H9 (cell line): Measurements from ENCODE around the gene CCR9. TPM values are rescaled to one million over a fixed set of nuclear protein-coding genes. Genes with fewer than 3 reads are reported as not detected.

Source experiments
- DNase-seq: peaks from one replicate; pipeline ENCODE4 v3.0.0-alpha.2; 2017
- H2AFZ ChIP-seq: one replicate; pipeline ENCODE4 v1.6.1; 2013; ENCODE audit warnings: mild to moderate bottlenecking, low read length, control low read depth, moderate library complexity
- H2AK5ac ChIP-seq: 2 replicates; pipeline ENCODE4 v1.6.1; 2013; ENCODE audit warnings: low read length, control low read depth, mixed read lengths; ENCODE audit not compliant: insufficient read length
- H2BK120ac ChIP-seq: one replicate; pipeline ENCODE4 v1.6.1; 2013; ENCODE audit warnings: low read depth, mild to moderate bottlenecking, low read length, control low read depth, inconsistent platforms; ENCODE audit not compliant: poor library complexity, severe bottlenecking
- H2BK12ac ChIP-seq: 2 replicates; pipeline ENCODE4 v1.6.1; 2013; ENCODE audit warnings: low read length, control low read depth, mixed read lengths, low read depth; ENCODE audit not compliant: insufficient read length
- H2BK15ac ChIP-seq: 2 replicates; pipeline ENCODE4 v1.6.1; 2013; ENCODE audit warnings: low read depth, low read length, control low read depth
- H2BK20ac ChIP-seq: one replicate; pipeline ENCODE4 v1.6.1; 2013; ENCODE audit warnings: low read depth, mild to moderate bottlenecking, low read length, control low read depth, inconsistent platforms; ENCODE audit not compliant: poor library complexity, severe bottlenecking
- H2BK5ac ChIP-seq: 2 replicates; pipeline ENCODE4 v1.6.1; 2013; ENCODE audit warnings: low read length, control low read depth, mixed read lengths; ENCODE audit not compliant: insufficient read length
- H3K14ac ChIP-seq: 2 replicates; pipeline ENCODE4 v1.6.1; 2013; ENCODE audit warnings: low read length, control low read depth; ENCODE audit not compliant: insufficient read depth
- H3K18ac ChIP-seq: 2 replicates; pipeline ENCODE4 v1.6.1; 2013; ENCODE audit warnings: low read depth, mild to moderate bottlenecking, mixed read lengths, low read length, control low read depth; ENCODE audit not compliant: insufficient read length
- H3K23ac ChIP-seq: 2 replicates; pipeline ENCODE4 v1.6.1; 2013; ENCODE audit warnings: low read length, control low read depth, mixed read lengths, low read depth; ENCODE audit not compliant: insufficient read length
- H3K23me2 ChIP-seq: 2 replicates; pipeline ENCODE4 v1.6.1; 2013; ENCODE audit warnings: low read depth, mild to moderate bottlenecking, mixed read lengths, low read length, control low read depth; ENCODE audit not compliant: insufficient read length, poor library complexity, severe bottlenecking
- H3K27ac ChIP-seq: 2 replicates; pipeline ENCODE4 v1.5.1; 2013; ENCODE audit warnings: low read length, control low read depth, mixed read lengths, low read depth; ENCODE audit not compliant: insufficient read length
- H3K27me3 ChIP-seq: 2 replicates; pipeline ENCODE4 v1.6.1; 2013; ENCODE audit warnings: low read length, control low read depth, inconsistent platforms; ENCODE audit not compliant: insufficient read depth
- H3K4ac ChIP-seq: 2 replicates; pipeline ENCODE4 v1.6.1; 2013; ENCODE audit warnings: low read depth, mild to moderate bottlenecking, control low read depth, inconsistent platforms, low read length, moderate library complexity
- H3K4me1 ChIP-seq: 2 replicates; pipeline ENCODE4 v1.6.1; 2013; ENCODE audit warnings: low read length, control low read depth, inconsistent platforms; ENCODE audit not compliant: insufficient read depth
- H3K4me2 ChIP-seq: 2 replicates; pipeline ENCODE4 v1.6.1; 2013; ENCODE audit warnings: low read length, control low read depth, mixed read lengths; ENCODE audit not compliant: insufficient read length, insufficient read depth
- H3K56ac ChIP-seq: 2 replicates; pipeline ENCODE4 v1.6.1; 2013; ENCODE audit warnings: low read depth, mild to moderate bottlenecking, mixed read lengths, low read length, control low read depth; ENCODE audit not compliant: insufficient read length
- H3K79me1 ChIP-seq: 2 replicates; pipeline ENCODE4 v1.6.1; 2013; ENCODE audit warnings: low read depth, mild to moderate bottlenecking, moderate library complexity, low read length, control low read depth, inconsistent platforms; ENCODE audit not compliant: insufficient read depth, poor library complexity, severe bottlenecking
- H3K79me2 ChIP-seq: 2 replicates; pipeline ENCODE4 v1.6.1; 2013; ENCODE audit warnings: low read length, control low read depth, inconsistent platforms; ENCODE audit not compliant: insufficient read depth
- H3K9ac ChIP-seq: 2 replicates; pipeline ENCODE4 v1.6.1; 2013; ENCODE audit warnings: low read length, control low read depth, mixed read lengths; ENCODE audit not compliant: insufficient read length; ENCODE audit errors: extremely low read depth
- H3K9me3 ChIP-seq: one replicate; pipeline ENCODE4 v1.6.1; 2013; ENCODE audit warnings: low read depth, low read length, inconsistent platforms; ENCODE audit not compliant: control insufficient read depth
- H3T11ph ChIP-seq: one replicate; pipeline ENCODE4 v1.6.1; 2013; ENCODE audit warnings: mild to moderate bottlenecking, low read length, control low read depth, inconsistent platforms
- H4K20me1 ChIP-seq: one replicate; pipeline ENCODE4 v1.6.1; 2013; ENCODE audit not compliant: control insufficient read depth, insufficient read length, insufficient read depth
- H4K5ac ChIP-seq: 2 replicates; pipeline ENCODE4 v1.6.1; 2013; ENCODE audit warnings: low read depth, mild to moderate bottlenecking, mixed read lengths, low read length, control low read depth; ENCODE audit not compliant: insufficient read length
- H4K8ac ChIP-seq: replicated peaks from 2 replicates; pipeline ENCODE4 v1.6.1; 2013; ENCODE audit warnings: low read length, control low read depth, mixed read lengths, low read depth; ENCODE audit not compliant: insufficient read length
- H4K91ac ChIP-seq: 2 replicates; pipeline ENCODE4 v1.6.1; 2013; ENCODE audit warnings: low read depth, mild to moderate bottlenecking, moderate library complexity, mixed read lengths, low read length, control low read depth; ENCODE audit not compliant: insufficient read length
- H3K27ac Mint-ChIP-seq, 3 experiments: 2 replicates in 2 of 3; 3 replicates in 1 of 3; pipeline ENCODE4 v1.8.0; 2020 to 2021; ENCODE audit warnings: mixed read lengths in 3 of 3, mild to moderate bottlenecking in 1 of 3, moderate library complexity in 1 of 3
- H3K27me3 Mint-ChIP-seq: 2 replicates; pipeline ENCODE4 v1.8.0; 2021; ENCODE audit warnings: low read depth, mild to moderate bottlenecking, moderate library complexity, mixed read lengths
- H3K36me3 Mint-ChIP-seq, 3 experiments: 2 replicates in 2 of 3; 3 replicates in 1 of 3; pipeline ENCODE4 v1.8.0; 2020 to 2021; ENCODE audit warnings: low read depth in 3 of 3, mixed read lengths in 3 of 3; ENCODE audit not compliant: insufficient read depth in 1 of 3
- H3K4me1 Mint-ChIP-seq, 2 experiments: 2 replicates each; pipeline ENCODE4 v1.8.0; 2020; ENCODE audit warnings: mixed read lengths in 2 of 2
- H3K4me3 Mint-ChIP-seq, 2 experiments: 2 replicates in 1 of 2; 3 replicates in 1 of 2; pipeline ENCODE4 v1.8.0; 2020 to 2021; ENCODE audit warnings: mild to moderate bottlenecking in 2 of 2, mixed read lengths in 2 of 2, moderate library complexity in 1 of 2
- H3K9me3 Mint-ChIP-seq, 2 experiments: 2 replicates in 1 of 2; 3 replicates in 1 of 2; pipeline ENCODE4 v1.8.0; 2020; ENCODE audit warnings: mild to moderate bottlenecking in 2 of 2, mixed read lengths in 2 of 2, moderate library complexity in 1 of 2
- CTCF ChIP-seq: fragments of 200-600 bp; sonication (generic); conservative IDR thresholded peaks from 3 replicates; pipeline ENCODE4 v1.8.0; 2021; ENCODE audit warnings: antibody characterized with exemption, mild to moderate bottlenecking
- WGBS: extraction: QIAGEN DNeasy Blood & Tissue Kit; methylation state at CpG from one replicate; pipeline ENCODE4 v1.1.7; 2013; ENCODE audit warnings: missing lambda C conversion rate, low lambda C conversion rate, mixed read lengths; ENCODE audit not compliant: insufficient read length; ENCODE audit errors: extremely low coverage; 5-methylcytosine and 5-hydroxymethylcytosine counted together
- total RNA-seq: library from RNA; stranded (reverse); gene quantifications from 2 replicates; pipeline ENCODE4 v1.2.1, GENCODE V29; 2021

Gene CCR9
- total RNA-seq, 1 experiment from 2014 or later: not detected

- H3K23me2 ChIP-seq: peaks cover 11% of the 10 kb centered on the region
- H3K4me1 ChIP-seq: no peaks in the 10 kb centered on the region
- no peak overlapping the region for H3K27ac ChIP-seq
- Mint-ChIP-seq H3K27me3 (peaks cover 14% of the 10 kb centered on the region), H3K4me3 (no peak overlapping the region), H3K4me1 (peaks cover 3 to 5% of the 10 kb centered on the region in 2 experiments; a peak in 3 of 4 replicates), H3K27ac (no peak overlapping the region), H3K36me3 (no peaks in the 10 kb centered on the region), H3K9me3 (no peaks in the 10 kb centered on the region)
- no peak overlapping the region for H3K4ac ChIP-seq
- no peak for TF ChIP-seq CTCF
- no peak overlapping the region for H2BK12ac ChIP-seq
- H3K9me3 ChIP-seq: no peaks in the 10 kb centered on the region
- H2BK20ac ChIP-seq: no peak overlapping the region
- no peak overlapping the region for H3K56ac ChIP-seq
- no peak overlapping the region for H4K5ac ChIP-seq
- no peak for DNase-seq
- H2BK120ac ChIP-seq: no peak overlapping the region
- no peaks in the 10 kb centered on the region for H4K20me1 ChIP-seq
- no peak overlapping the region for H2AFZ ChIP-seq
- peaks cover 6% of the 10 kb centered on the region; the same call in 1 of the 2 replicates for H3K27me3 ChIP-seq
- H3K79me1 ChIP-seq: no peaks in the 10 kb centered on the region
- no peak overlapping the region for H3T11ph ChIP-seq
- H3K18ac ChIP-seq: no peak overlapping the region
- H2AK5ac ChIP-seq: no peak overlapping the region
- H4K91ac ChIP-seq: no peak overlapping the region
- no peak overlapping the region for H3K23ac ChIP-seq
- H2BK15ac ChIP-seq: no peak overlapping the region
- no peaks in the 10 kb centered on the region for H3K79me2 ChIP-seq
- no CpG with 5 or more reads among the region's 1 CpG for WGBS
- H3K4me2 ChIP-seq: no peak overlapping the region
- no peak overlapping the region for H4K8ac ChIP-seq
- no peak overlapping the region for H3K9ac ChIP-seq
- H3K14ac ChIP-seq: no peak overlapping the region
- no peak overlapping the region for H2BK5ac ChIP-seq
Observed at GRCh38 chr3:45838466-45838865, 47.9 kb upstream of the CCR9 start.
